ENCODE measurements around the gene CSE1L.
A peak's percentile ranks its signal among the peaks of the same experiment; 100 is the strongest.
"Not testable (repeated sequence)": the region's sequence is repeated elsewhere in the genome, so short reads cannot be mapped to it uniquely, and the experiment has no call there.

CSE1L gene

GRCh38 chr20:49132995-49133478 lies 86.9 kb downstream of the CSE1L start:
- peak; percentile 39 for DNase-seq

GRCh38 chr20:49133571-49133970 lies 87.5 kb downstream of the CSE1L start:
- no peak for DNase-seq

GRCh38 chr20:49134797-49135196 lies 88.7 kb downstream of the CSE1L start:
- DNase-seq, result not testable (repeated sequence)

GRCh38 chr20:49136817-49137571 lies 90.9 kb downstream of the CSE1L start:
- no peak for DNase-seq

GRCh38 chr20:49138431-49138830 lies 92.3 kb downstream of the CSE1L start:
- no peak for DNase-seq

- no peak for DNase-seq
Observed at GRCh38 chr20:49140411-49140810, 94.3 kb downstream of the CSE1L start.

- DNase-seq, result no peak
Observed at GRCh38 chr20:49140834-49141233, 94.7 kb downstream of the CSE1L start.

Measured in retina (tissue), 1 donor.